ENCODE data around the gene PCARE. TPM values are rescaled to one million over a fixed set of nuclear protein-coding genes. Genes with fewer than 3 reads are reported as not detected.

PCARE gene
- polyA plus RNA-seq, 1 donor from 2014 or later, result not detected

DNA sequence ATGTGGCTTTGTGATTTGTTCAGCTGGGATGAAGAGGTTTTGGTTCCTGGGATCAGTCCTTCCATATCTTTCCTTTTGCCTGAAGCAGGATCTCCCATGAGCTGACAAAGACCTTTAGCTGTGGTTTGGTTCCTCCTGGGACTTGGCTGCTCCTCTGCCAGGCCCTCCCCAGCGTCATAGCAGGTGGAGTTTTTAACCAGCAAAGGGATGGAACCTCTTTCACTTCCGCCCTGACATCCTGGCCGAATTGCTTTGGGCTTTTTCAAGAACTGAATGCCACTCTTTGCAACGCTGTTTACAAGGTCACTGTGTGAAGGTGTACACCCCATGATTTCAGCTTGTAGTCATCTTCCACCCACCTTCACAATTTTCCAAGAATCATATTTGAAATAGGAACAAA, 390 bp downstream of the PCARE start:
- Histone ChIP-seq H2AFZ (ENCODE audit: low read depth, low read length) (no peak overlapping the region), H3K4me3 (ENCODE audit: low read length) (no peak overlapping the region), H3K9ac (ENCODE audit: low read length) (no peak overlapping the region), H3K9me2 (ENCODE audit: insufficient read depth, low read length) (no peaks in the 10 kb centered on the region), H3K27me3 (ENCODE audit: insufficient read depth, low read depth, low read length) (no peaks in the 10 kb centered on the region), H3K9me3 (ENCODE audit: low read length) (no peaks in the 10 kb centered on the region), H4K20me1 (ENCODE audit: insufficient read depth) (no peaks in the 10 kb centered on the region), H3K27ac (ENCODE audit: low read length) (no peak overlapping the region), H3K79me2 (replicated peaks; ENCODE audit: insufficient read depth, low read length) (no peaks in the 10 kb centered on the region), H3K36me3 (ENCODE audit: insufficient read depth, low read length) (no peaks in the 10 kb centered on the region), H3F3A (ENCODE audit: insufficient read depth, low read length, poor library complexity, severe bottlenecking) (no peaks in the 10 kb centered on the region), H3K4me2 (ENCODE audit: low read length) (no peak overlapping the region)
- TF ChIP-seq RAD21 (conservative IDR thresholded peaks at IDR 0.05), result no peak
- TF ChIP-seq EZH2 (IDR thresholded peaks at IDR 0.05; ENCODE audit: borderline replicate concordance, insufficient read depth, low read length, poor library complexity, severe bottlenecking), result no peak
- TF ChIP-seq, protein P1, sequence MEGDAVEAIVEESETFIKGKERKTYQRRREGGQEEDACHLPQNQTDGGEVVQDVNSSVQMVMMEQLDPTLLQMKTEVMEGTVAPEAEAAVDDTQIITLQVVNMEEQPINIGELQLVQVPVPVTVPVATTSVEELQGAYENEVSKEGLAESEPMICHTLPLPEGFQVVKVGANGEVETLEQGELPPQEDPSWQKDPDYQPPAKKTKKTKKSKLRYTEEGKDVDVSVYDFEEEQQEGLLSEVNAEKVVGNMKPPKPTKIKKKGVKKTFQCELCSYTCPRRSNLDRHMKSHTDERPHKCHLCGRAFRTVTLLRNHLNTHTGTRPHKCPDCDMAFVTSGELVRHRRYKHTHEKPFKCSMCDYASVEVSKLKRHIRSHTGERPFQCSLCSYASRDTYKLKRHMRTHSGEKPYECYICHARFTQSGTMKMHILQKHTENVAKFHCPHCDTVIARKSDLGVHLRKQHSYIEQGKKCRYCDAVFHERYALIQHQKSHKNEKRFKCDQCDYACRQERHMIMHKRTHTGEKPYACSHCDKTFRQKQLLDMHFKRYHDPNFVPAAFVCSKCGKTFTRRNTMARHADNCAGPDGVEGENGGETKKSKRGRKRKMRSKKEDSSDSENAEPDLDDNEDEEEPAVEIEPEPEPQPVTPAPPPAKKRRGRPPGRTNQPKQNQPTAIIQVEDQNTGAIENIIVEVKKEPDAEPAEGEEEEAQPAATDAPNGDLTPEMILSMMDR (IDR thresholded peaks at IDR 0.05; ENCODE audit: poor library complexity, severe bottlenecking), result no peak
- no peak for TF ChIP-seq EP300 (conservative IDR thresholded peaks at IDR 0.05; ENCODE audit: poor library complexity, severe bottlenecking)
- TF ChIP-seq MXI1 (conservative IDR thresholded peaks at IDR 0.05; ENCODE audit: poor library complexity, severe bottlenecking), result no peak
- TF ChIP-seq POLR2AphosphoS5 (IDR thresholded peaks at IDR 0.05), result no peak

DNA sequence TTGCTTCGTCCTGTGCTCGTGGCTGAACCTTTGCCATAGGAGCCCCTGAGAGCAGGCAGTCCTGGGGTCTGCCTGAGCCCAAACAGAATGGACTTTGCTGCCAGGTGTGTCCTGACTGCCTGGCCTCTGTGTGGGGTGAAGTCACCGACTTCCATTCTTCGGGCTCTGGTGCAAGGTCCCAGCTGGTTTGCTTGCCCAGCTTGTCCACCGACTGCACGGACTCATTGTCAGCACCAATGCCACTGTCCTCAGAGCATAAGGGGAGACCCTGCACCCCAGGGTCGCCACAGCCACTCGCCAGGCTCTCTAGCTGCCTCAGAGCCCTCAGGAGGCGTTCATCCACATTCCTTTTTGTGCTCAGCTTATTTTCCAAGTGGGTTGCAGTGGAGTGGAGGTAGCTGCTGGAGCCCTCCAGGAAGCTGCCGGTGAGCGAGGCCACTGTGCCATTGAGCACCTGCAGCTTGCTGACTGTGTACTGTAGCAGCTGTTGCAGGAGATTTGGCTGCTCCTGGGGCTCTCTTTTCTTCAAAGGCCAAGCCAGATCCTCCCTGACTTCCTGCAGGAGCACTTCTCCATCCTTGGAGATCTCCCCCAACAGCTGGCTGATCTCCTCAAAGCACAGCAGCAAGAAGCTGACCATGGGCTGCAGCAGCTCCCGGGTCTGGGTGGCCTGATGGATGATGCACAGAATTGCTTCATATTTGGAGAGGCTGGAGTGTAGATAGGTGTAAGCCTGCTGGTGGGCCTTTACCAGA, 1.2 kb downstream of the PCARE start:
- Histone ChIP-seq H3K9ac (ENCODE audit: low read length) (no peak overlapping the region), H3K36me3 (ENCODE audit: insufficient read depth, low read length) (no peaks in the 10 kb centered on the region), H3K4me3 (ENCODE audit: low read length) (no peak overlapping the region), H3K79me2 (replicated peaks; ENCODE audit: insufficient read depth, low read length) (no peaks in the 10 kb centered on the region), H3K9me2 (ENCODE audit: insufficient read depth, low read length) (no peaks in the 10 kb centered on the region), H3F3A (ENCODE audit: insufficient read depth, low read length, poor library complexity, severe bottlenecking) (no peaks in the 10 kb centered on the region), H3K9me3 (ENCODE audit: low read length) (no peaks in the 10 kb centered on the region), H3K4me2 (ENCODE audit: low read length) (no peak overlapping the region), H2AFZ (ENCODE audit: low read depth, low read length) (no peak overlapping the region), H4K20me1 (ENCODE audit: insufficient read depth) (no peaks in the 10 kb centered on the region), H3K27ac (ENCODE audit: low read length) (no peak overlapping the region), H3K27me3 (ENCODE audit: insufficient read depth, low read depth, low read length) (no peaks in the 10 kb centered on the region)
- TF ChIP-seq EZH2 (IDR thresholded peaks at IDR 0.05; ENCODE audit: borderline replicate concordance, insufficient read depth, low read length, poor library complexity, severe bottlenecking), result no peak
- TF ChIP-seq TAF1 (IDR thresholded peaks at IDR 0.05; ENCODE audit: low read depth), result no peak
- TF ChIP-seq, protein P2, sequence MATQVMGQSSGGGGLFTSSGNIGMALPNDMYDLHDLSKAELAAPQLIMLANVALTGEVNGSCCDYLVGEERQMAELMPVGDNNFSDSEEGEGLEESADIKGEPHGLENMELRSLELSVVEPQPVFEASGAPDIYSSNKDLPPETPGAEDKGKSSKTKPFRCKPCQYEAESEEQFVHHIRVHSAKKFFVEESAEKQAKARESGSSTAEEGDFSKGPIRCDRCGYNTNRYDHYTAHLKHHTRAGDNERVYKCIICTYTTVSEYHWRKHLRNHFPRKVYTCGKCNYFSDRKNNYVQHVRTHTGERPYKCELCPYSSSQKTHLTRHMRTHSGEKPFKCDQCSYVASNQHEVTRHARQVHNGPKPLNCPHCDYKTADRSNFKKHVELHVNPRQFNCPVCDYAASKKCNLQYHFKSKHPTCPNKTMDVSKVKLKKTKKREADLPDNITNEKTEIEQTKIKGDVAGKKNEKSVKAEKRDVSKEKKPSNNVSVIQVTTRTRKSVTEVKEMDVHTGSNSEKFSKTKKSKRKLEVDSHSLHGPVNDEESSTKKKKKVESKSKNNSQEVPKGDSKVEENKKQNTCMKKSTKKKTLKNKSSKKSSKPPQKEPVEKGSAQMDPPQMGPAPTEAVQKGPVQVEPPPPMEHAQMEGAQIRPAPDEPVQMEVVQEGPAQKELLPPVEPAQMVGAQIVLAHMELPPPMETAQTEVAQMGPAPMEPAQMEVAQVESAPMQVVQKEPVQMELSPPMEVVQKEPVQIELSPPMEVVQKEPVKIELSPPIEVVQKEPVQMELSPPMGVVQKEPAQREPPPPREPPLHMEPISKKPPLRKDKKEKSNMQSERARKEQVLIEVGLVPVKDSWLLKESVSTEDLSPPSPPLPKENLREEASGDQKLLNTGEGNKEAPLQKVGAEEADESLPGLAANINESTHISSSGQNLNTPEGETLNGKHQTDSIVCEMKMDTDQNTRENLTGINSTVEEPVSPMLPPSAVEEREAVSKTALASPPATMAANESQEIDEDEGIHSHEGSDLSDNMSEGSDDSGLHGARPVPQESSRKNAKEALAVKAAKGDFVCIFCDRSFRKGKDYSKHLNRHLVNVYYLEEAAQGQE (IDR thresholded peaks at IDR 0.05; ENCODE audit: borderline replicate concordance), result no peak
- no peak for TF ChIP-seq SMC3 (conservative IDR thresholded peaks at IDR 0.05; ENCODE audit: poor library complexity)
- no peak for TF ChIP-seq RAD21 (conservative IDR thresholded peaks at IDR 0.05)
- no peak for TF ChIP-seq EP300 (conservative IDR thresholded peaks at IDR 0.05; ENCODE audit: poor library complexity, severe bottlenecking)
- no peak for TF ChIP-seq MXI1 (conservative IDR thresholded peaks at IDR 0.05; ENCODE audit: poor library complexity, severe bottlenecking)
- TF ChIP-seq, protein P1 (IDR thresholded peaks at IDR 0.05; ENCODE audit: poor library complexity, severe bottlenecking), result no peak
- no peak for TF ChIP-seq POLR2AphosphoS5 (IDR thresholded peaks at IDR 0.05)

All from neural cell (in vitro differentiated cells).